ENCODE data around the gene CRHR1.

DNA sequence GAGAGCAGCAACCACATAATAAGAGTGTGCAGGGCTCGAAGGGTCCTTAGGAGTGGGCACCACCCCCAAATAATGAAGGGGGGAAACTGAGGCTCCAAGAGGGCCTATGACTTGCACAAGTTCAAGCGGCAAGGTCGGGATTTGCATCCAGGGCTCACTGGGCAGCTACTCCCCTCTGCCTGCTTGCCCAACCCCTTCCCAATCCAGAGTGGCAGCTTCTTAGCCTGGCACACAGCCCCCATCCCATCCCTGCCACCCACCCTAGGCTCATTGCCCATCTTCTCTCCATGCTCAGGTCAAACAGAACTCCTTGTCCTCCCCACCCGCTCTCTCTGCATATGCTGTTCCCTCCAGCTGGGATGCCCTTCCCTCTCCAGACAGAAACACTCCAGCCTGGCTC is 63.0 kb downstream of the CRHR1 start:
- TF ChIP-seq, protein P1, sequence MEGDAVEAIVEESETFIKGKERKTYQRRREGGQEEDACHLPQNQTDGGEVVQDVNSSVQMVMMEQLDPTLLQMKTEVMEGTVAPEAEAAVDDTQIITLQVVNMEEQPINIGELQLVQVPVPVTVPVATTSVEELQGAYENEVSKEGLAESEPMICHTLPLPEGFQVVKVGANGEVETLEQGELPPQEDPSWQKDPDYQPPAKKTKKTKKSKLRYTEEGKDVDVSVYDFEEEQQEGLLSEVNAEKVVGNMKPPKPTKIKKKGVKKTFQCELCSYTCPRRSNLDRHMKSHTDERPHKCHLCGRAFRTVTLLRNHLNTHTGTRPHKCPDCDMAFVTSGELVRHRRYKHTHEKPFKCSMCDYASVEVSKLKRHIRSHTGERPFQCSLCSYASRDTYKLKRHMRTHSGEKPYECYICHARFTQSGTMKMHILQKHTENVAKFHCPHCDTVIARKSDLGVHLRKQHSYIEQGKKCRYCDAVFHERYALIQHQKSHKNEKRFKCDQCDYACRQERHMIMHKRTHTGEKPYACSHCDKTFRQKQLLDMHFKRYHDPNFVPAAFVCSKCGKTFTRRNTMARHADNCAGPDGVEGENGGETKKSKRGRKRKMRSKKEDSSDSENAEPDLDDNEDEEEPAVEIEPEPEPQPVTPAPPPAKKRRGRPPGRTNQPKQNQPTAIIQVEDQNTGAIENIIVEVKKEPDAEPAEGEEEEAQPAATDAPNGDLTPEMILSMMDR (conservative IDR thresholded peaks at IDR 0.05) = no peak
- no peak for TF ChIP-seq ZFX (IDR thresholded peaks at IDR 0.05)

Data from C4-2B (cell line).